GM19240 (cell line): ENCODE data around the gene TSPAN15.
"Not testable (repeated sequence)": the region's sequence is repeated elsewhere in the genome, so short reads cannot be mapped to it uniquely, and the experiment has no call there.

Experiments
- DNase-seq: peaks from one replicate; pipeline ENCODE4 v3.0.0; 2011; ENCODE audit warnings: low spot score; ENCODE audit not compliant: insufficient read length

TSPAN15 gene

GRCh38 chr10:69501657-69502056 is 50.4 kb downstream of the TSPAN15 start:
- DNase-seq = no peak

GRCh38 chr10:69502589-69502988 is 51.3 kb downstream of the TSPAN15 start:
- no peak for DNase-seq

- no peak for DNase-seq
These were observed 52.0 kb downstream of the TSPAN15 start for GRCh38 chr10:69503001-69503895.

- DNase-seq = no peak
These were observed 52.6 kb downstream of the TSPAN15 start for GRCh38 chr10:69503896-69504265.

- DNase-seq = no peak
These were observed 53.4 kb downstream of the TSPAN15 start for GRCh38 chr10:69504576-69505250.

- DNase-seq = no peak
These were observed 54.5 kb downstream of the TSPAN15 start for GRCh38 chr10:69505636-69506318.

- no peak for DNase-seq
These were observed 55.2 kb downstream of the TSPAN15 start for GRCh38 chr10:69506487-69506833.

GRCh38 chr10:69506834-69507713 is 55.8 kb downstream of the TSPAN15 start:
- no peak for DNase-seq

GRCh38 chr10:69508738-69509340 is 57.6 kb downstream of the TSPAN15 start:
- DNase-seq = no peak

- no peak for DNase-seq
These were observed 61.6 kb downstream of the TSPAN15 start for GRCh38 chr10:69512901-69513300.

- no peak for DNase-seq
These were observed 62.4 kb downstream of the TSPAN15 start for GRCh38 chr10:69513617-69514016.

GRCh38 chr10:69515699-69516259 is 64.5 kb downstream of the TSPAN15 start:
- peak; percentile 76 for DNase-seq

GRCh38 chr10:69516316-69516715 is 65.1 kb downstream of the TSPAN15 start:
- DNase-seq = no peak

- no peak for DNase-seq
These were observed 65.5 kb downstream of the TSPAN15 start for GRCh38 chr10:69516796-69517195.

GRCh38 chr10:69517271-69517848 is 66.1 kb downstream of the TSPAN15 start:
- no peak for DNase-seq

GRCh38 chr10:69527961-69528360 is 76.7 kb downstream of the TSPAN15 start:
- DNase-seq = no peak

GRCh38 chr10:69533658-69534057 is 82.4 kb downstream of the TSPAN15 start:
- no peak for DNase-seq

- not testable (repeated sequence) for DNase-seq
These were observed 85.3 kb downstream of the TSPAN15 start for GRCh38 chr10:69536521-69536920.

GRCh38 chr10:69537449-69537848 is 86.2 kb downstream of the TSPAN15 start:
- no peak for DNase-seq

- no peak for DNase-seq
These were observed 87.2 kb downstream of the TSPAN15 start for GRCh38 chr10:69538461-69538860.
